Measurements from ENCODE around the gene RPL31.

The RPL31 gene

GRCh38 chr2:101027852-101028251 lies 25.8 kb downstream of the RPL31 start:
- H3K9me2 ChIP-seq (replicated peaks; ENCODE audit: insufficient read depth, low read length) = no peaks in the 10 kb centered on the region
- no peaks in the 10 kb centered on the region for H3K27me3 ChIP-seq (ENCODE audit: low read length)
- no peaks in the 10 kb centered on the region for H4K20me1 ChIP-seq (ENCODE audit: low read depth, low read length)
- H3K9ac ChIP-seq (ENCODE audit: low read length) = no peak overlapping the region
- TF ChIP-seq EZH2phosphoT487 (conservative IDR thresholded peaks at IDR 0.05; ENCODE audit: low read length) (no peak), CTCF (IDR thresholded peaks at IDR 0.05; ENCODE audit: insufficient read depth, low read length, poor library complexity, severe bottlenecking) (no peak)
- no peaks in the 10 kb centered on the region for H3F3A ChIP-seq (ENCODE audit: insufficient read depth)
- H3K79me2 ChIP-seq (ENCODE audit: insufficient read depth, low read length) = no peaks in the 10 kb centered on the region
- H3K4me2 ChIP-seq (ENCODE audit: low read depth, low read length, poor library complexity, severe bottlenecking) = no peak overlapping the region
- no peak overlapping the region for H3K4me3 ChIP-seq (ENCODE audit: insufficient read depth, low read length, poor library complexity, severe bottlenecking)
- H3K9me3 ChIP-seq (ENCODE audit: insufficient read depth, low read length) = no peaks in the 10 kb centered on the region
- no peaks in the 10 kb centered on the region for H3K36me3 ChIP-seq (ENCODE audit: low read length)
- H2AFZ ChIP-seq (ENCODE audit: low read depth, low read length, severe bottlenecking) = no peak overlapping the region
- no peak overlapping the region for H3K27ac ChIP-seq (ENCODE audit: low read depth, low read length)

- H3K9me3 ChIP-seq (ENCODE audit: insufficient read depth, low read length) = no peaks in the 10 kb centered on the region
- no peaks in the 10 kb centered on the region for H3K27me3 ChIP-seq (ENCODE audit: low read length)
- H2AFZ ChIP-seq (ENCODE audit: low read depth, low read length, severe bottlenecking) = no peak overlapping the region
- H3K36me3 ChIP-seq (ENCODE audit: low read length) = no peaks in the 10 kb centered on the region
- H3K4me2 ChIP-seq (ENCODE audit: low read depth, low read length, poor library complexity, severe bottlenecking) = no peak overlapping the region
- no peaks in the 10 kb centered on the region for H3F3A ChIP-seq (ENCODE audit: insufficient read depth)
- no peak overlapping the region for H3K4me3 ChIP-seq (ENCODE audit: insufficient read depth, low read length, poor library complexity, severe bottlenecking)
- no peak overlapping the region for H3K27ac ChIP-seq (ENCODE audit: low read depth, low read length)
- no peak overlapping the region for H3K9ac ChIP-seq (ENCODE audit: low read length)
- no peaks in the 10 kb centered on the region for H3K9me2 ChIP-seq (replicated peaks; ENCODE audit: insufficient read depth, low read length)
- H4K20me1 ChIP-seq (ENCODE audit: low read depth, low read length) = no peaks in the 10 kb centered on the region
- TF ChIP-seq CTCF (IDR thresholded peaks at IDR 0.05; ENCODE audit: insufficient read depth, low read length, poor library complexity, severe bottlenecking) (no peak), EZH2phosphoT487 (conservative IDR thresholded peaks at IDR 0.05; ENCODE audit: low read length) (no peak)
- no peaks in the 10 kb centered on the region for H3K79me2 ChIP-seq (ENCODE audit: insufficient read depth, low read length)
These were observed 28.9 kb downstream of the RPL31 start for GRCh38 chr2:101030866-101031554.

- no peaks in the 10 kb centered on the region for H3K36me3 ChIP-seq (ENCODE audit: low read length)
- H3K79me2 ChIP-seq (ENCODE audit: insufficient read depth, low read length) = no peaks in the 10 kb centered on the region
- H3F3A ChIP-seq (ENCODE audit: insufficient read depth) = no peaks in the 10 kb centered on the region
- H3K9me3 ChIP-seq (ENCODE audit: insufficient read depth, low read length) = no peaks in the 10 kb centered on the region
- no peaks in the 10 kb centered on the region for H3K9me2 ChIP-seq (replicated peaks; ENCODE audit: insufficient read depth, low read length)
- no peak overlapping the region for H3K4me3 ChIP-seq (ENCODE audit: insufficient read depth, low read length, poor library complexity, severe bottlenecking)
- H3K27ac ChIP-seq (ENCODE audit: low read depth, low read length) = no peak overlapping the region
- H2AFZ ChIP-seq (ENCODE audit: low read depth, low read length, severe bottlenecking) = no peak overlapping the region
- no peak overlapping the region for H3K9ac ChIP-seq (ENCODE audit: low read length)
- no peaks in the 10 kb centered on the region for H3K27me3 ChIP-seq (ENCODE audit: low read length)
- H3K4me2 ChIP-seq (ENCODE audit: low read depth, low read length, poor library complexity, severe bottlenecking) = no peak overlapping the region
- H4K20me1 ChIP-seq (ENCODE audit: low read depth, low read length) = no peaks in the 10 kb centered on the region
- TF ChIP-seq CTCF (IDR thresholded peaks at IDR 0.05; ENCODE audit: insufficient read depth, low read length, poor library complexity, severe bottlenecking) = no peak
- no peak for TF ChIP-seq EZH2phosphoT487 (conservative IDR thresholded peaks at IDR 0.05; ENCODE audit: low read length)
These were observed 30.1 kb downstream of the RPL31 start for GRCh38 chr2:101032084-101032776.

Data from SU-DHL-6 (cell line).